Tibial nerve (tissue), 3 donors: ENCODE results near the gene GALNT10.

Experiments used
- CTCF ChIP-seq, 5 experiments: fragments of 200-600 bp in 3 of 5; fragments of 450-650 bp in 2 of 5; sonication (generic) in 3 of 5; IDR thresholded peaks; one replicate each; pipeline ENCODE4 v1.5.1; 2016 to 2019; ENCODE audit warnings: antibody characterized with exemption in 5 of 5, mild to moderate bottlenecking in 3 of 5, moderate library complexity in 2 of 5
- POLR2A ChIP-seq, 2 donors: fragments of 450-650 bp; IDR thresholded peaks; one replicate each; pipeline ENCODE4 v1.6.1; 2017; ENCODE audit warnings: antibody characterized with exemption in 2 of 2, mild to moderate bottlenecking in 2 of 2, moderate library complexity in 2 of 2

GRCh38 chr5:154189819-154190594 is 526 bp upstream of the GALNT10 start:
- TF ChIP-seq CTCF (IDR thresholded peaks at IDR 0.05) (peak in 3 of 5 experiments; percentile 9 to 49 (median 19)), POLR2A (IDR thresholded peaks at IDR 0.05) (no peak)
